ENCODE data around the gene SEMA3F. TPM values are rescaled to one million over a fixed set of nuclear protein-coding genes. Genes with fewer than 3 reads are reported as not detected.

Gene SEMA3F
- total and polyA plus RNA-seq, 10 of the 15 experiments (the other 5 are each of a cell fraction or from before 2014, with no cell fraction given): 0.08 to 0.28 (median 0.12) TPM; not detected in 6

DNA sequence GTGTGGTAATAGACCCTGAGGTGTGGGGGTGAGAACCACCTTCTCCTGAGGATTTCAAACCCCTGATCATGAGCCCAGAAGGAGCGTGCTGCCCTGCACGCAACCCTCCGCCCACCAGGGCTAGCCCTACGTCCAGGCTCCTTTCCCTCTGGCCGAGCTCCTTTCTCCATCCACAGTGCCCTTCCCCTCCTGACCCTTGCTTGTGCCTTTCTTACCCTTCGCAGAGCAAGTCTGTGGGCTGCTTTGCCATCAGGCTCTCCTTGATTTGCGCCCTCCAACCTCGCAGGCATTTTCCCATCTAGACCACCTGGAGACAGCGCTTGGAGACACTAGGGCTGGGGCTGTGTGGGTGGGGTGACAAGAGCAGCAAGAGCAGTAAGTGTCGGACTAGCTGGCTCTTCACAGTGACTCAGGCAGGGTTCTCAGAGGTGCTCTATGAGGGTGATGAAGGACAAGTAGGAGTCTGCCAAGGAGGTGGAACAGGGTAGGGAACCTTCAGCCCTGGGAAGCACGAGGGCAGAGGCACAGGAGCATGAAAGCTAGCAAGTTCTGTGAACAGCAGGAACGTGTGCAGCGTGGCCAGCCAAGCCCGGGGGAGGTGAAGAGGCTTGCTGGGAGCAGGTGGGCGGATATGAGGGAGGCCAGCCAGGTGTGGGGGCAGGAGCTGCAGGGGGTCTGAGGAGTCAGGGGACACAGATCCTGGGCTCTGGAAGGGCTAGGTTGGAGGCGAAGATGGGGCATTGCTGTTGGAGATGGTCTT lies 47.4 kb downstream of the SEMA3F start:
- no peak overlapping the region for H3K27ac ChIP-seq (ENCODE audit: control insufficient read depth, insufficient read depth)
- H2AFZ ChIP-seq (ENCODE audit: control insufficient read depth, low read depth, low read length): no peak overlapping the region
- TF ChIP-seq, protein P1, sequence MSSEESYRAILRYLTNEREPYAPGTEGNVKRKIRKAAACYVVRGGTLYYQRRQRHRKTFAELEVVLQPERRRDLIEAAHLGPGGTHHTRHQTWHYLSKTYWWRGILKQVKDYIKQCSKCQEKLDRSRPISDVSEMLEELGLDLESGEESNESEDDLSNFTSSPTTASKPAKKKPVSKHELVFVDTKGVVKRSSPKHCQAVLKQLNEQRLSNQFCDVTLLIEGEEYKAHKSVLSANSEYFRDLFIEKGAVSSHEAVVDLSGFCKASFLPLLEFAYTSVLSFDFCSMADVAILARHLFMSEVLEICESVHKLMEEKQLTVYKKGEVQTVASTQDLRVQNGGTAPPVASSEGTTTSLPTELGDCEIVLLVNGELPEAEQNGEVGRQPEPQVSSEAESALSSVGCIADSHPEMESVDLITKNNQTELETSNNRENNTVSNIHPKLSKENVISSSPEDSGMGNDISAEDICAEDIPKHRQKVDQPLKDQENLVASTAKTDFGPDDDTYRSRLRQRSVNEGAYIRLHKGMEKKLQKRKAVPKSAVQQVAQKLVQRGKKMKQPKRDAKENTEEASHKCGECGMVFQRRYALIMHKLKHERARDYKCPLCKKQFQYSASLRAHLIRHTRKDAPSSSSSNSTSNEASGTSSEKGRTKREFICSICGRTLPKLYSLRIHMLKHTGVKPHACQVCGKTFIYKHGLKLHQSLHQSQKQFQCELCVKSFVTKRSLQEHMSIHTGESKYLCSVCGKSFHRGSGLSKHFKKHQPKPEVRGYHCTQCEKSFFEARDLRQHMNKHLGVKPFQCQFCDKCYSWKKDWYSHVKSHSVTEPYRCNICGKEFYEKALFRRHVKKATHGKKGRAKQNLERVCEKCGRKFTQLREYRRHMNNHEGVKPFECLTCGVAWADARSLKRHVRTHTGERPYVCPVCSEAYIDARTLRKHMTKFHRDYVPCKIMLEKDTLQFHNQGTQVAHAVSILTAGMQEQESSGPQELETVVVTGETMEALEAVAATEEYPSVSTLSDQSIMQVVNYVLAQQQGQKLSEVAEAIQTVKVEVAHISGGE (CRISPR knock-in tag; IDR thresholded peaks at IDR 0.05): no peak
- TF ChIP-seq BACH1 (IDR thresholded peaks at IDR 0.05; ENCODE audit: borderline replicate concordance) (no peak), JUND (IDR thresholded peaks at IDR 0.05; ENCODE audit: low read depth, low read length) (no peak), BHLHE40 (IDR thresholded peaks at IDR 0.05; ENCODE audit: borderline replicate concordance in 1 of 2, low read depth in 2 of 2, low read length in 1 of 2) (no peak), CHD4 (IDR thresholded peaks at IDR 0.05) (no peak), EZH2 (IDR thresholded peaks at IDR 0.05; ENCODE audit: borderline replicate concordance, control insufficient read depth, low read depth, low read length) (no peak), ZNF207 (IDR thresholded peaks at IDR 0.05; ENCODE audit: borderline replicate concordance) (no peak), BRCA1 (IDR thresholded peaks at IDR 0.05; ENCODE audit: low read depth, low read length) (no peak), MXI1 (IDR thresholded peaks at IDR 0.05; ENCODE audit: low read depth, low read length) (no peak)
- TF ChIP-seq, protein P2, sequence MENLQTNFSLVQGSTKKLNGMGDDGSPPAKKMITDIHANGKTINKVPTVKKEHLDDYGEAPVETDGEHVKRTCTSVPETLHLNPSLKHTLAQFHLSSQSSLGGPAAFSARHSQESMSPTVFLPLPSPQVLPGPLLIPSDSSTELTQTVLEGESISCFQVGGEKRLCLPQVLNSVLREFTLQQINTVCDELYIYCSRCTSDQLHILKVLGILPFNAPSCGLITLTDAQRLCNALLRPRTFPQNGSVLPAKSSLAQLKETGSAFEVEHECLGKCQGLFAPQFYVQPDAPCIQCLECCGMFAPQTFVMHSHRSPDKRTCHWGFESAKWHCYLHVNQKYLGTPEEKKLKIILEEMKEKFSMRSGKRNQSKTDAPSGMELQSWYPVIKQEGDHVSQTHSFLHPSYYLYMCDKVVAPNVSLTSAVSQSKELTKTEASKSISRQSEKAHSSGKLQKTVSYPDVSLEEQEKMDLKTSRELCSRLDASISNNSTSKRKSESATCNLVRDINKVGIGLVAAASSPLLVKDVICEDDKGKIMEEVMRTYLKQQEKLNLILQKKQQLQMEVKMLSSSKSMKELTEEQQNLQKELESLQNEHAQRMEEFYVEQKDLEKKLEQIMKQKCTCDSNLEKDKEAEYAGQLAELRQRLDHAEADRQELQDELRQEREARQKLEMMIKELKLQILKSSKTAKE (IDR thresholded peaks at IDR 0.05; ENCODE audit: low read depth, poor library complexity, severe bottlenecking): no peak
- H3K4me2 ChIP-seq (ENCODE audit: control insufficient read depth, insufficient read depth): no peak overlapping the region
- 16% methylated on average over 16 of the region's 16 CpGs for WGBS (ENCODE audit: insufficient coverage, insufficient replicate concordance, low lambda C conversion rate, missing lambda C conversion rate)
- ChIA-PET SMC1A (ENCODE audit: uncharacterized antibody, unreplicated experiment) (interaction anchor here (1.5 kb wide), 1 partner anchor 24 kb away, joined by 3 read pairs; no protein-coding TSS in a partner anchor), POLR2A (interaction anchor here (1.1 kb wide), 1 partner anchor 8 kb away, joined by 3 read pairs; no protein-coding TSS in a partner anchor), CTCF (interaction anchor here (0.6 to 1.6 kb wide), 2 partner anchors 44 to 124 kb away, joined by 3 read pairs; no protein-coding TSS in a partner anchor), RAD21 (ENCODE audit: unreplicated experiment) (interaction anchor here (0.7 kb wide), 1 partner anchor 70 kb away, joined by 4 read pairs; no protein-coding TSS in a partner anchor)
- BruUV-seq (replicated peaks): no TSS peak
- ATAC-seq (no peak), DNase-seq (ENCODE audit: low read depth, low spot score) (no peak), FAIRE-seq (no peak)
- H3K9me3 ChIP-seq (replicated peaks; ENCODE audit: control insufficient read depth, insufficient read depth, low read length): no peaks in the 10 kb centered on the region
- H3K4me3 ChIP-seq: no peak overlapping the region
- H4K20me1 ChIP-seq (ENCODE audit: control insufficient read depth, insufficient read depth): no peaks in the 10 kb centered on the region
- H3K36me3 ChIP-seq (ENCODE audit: control insufficient read depth in 2 of 2, insufficient read depth in 2 of 2, low read length in 1 of 2): no peaks in the 10 kb centered on the region
- intact Hi-C loops (cut with micrococcal nuclease; ENCODE audit: unreplicated experiment) (no loop called here), in situ Hi-C loops (cut with MboI) (no loop called here)
- H3K9ac ChIP-seq (ENCODE audit: control insufficient read depth, insufficient read depth, low read length): no peak overlapping the region
- H3K4me1 ChIP-seq (ENCODE audit: control insufficient read depth, insufficient read depth, low read length): no peaks in the 10 kb centered on the region
- peaks cover 18 to 24% of the 10 kb centered on the region in 2 experiments for H3K27me3 ChIP-seq (replicated peaks in 1 of 2; ENCODE audit: control insufficient read depth in 2 of 2, insufficient read depth in 2 of 2, low read length in 1 of 2)
- no peaks in the 10 kb centered on the region for H3K79me2 ChIP-seq (ENCODE audit: control insufficient read depth, insufficient read depth, low read length)
